SK-N-DZ (cell line): ENCODE data around the gene IL13RA1. TPM values are rescaled to one million over a fixed set of nuclear protein-coding genes. Genes with fewer than 3 reads are reported as not detected.
"Not testable (repeated sequence)": the region's sequence is repeated elsewhere in the genome, so short reads cannot be mapped to it uniquely, and the experiment has no call there.

Source experiments
- DNase-seq: peaks from one replicate; pipeline ENCODE4 v3.0.0-alpha.2; 2015; ENCODE audit warnings: low spot score
- polyA plus RNA-seq, 2 experiments: library from polyadenylated mRNA; depleted of rRNA; stranded (reverse); fragments of >200 nt; gene quantifications; 2 replicates each; pipeline ENCODE4 v1.2.3, GENCODE V29; 2014

Gene IL13RA1
- 5.8 and 6.7 TPM in 2 replicates for polyA plus RNA-seq (2014; cell fraction: cytosol; rRNA removed)
- polyA plus RNA-seq (2014; cell fraction: nucleus; rRNA removed): 1.6 and 2.4 TPM in 2 replicates

DNA sequence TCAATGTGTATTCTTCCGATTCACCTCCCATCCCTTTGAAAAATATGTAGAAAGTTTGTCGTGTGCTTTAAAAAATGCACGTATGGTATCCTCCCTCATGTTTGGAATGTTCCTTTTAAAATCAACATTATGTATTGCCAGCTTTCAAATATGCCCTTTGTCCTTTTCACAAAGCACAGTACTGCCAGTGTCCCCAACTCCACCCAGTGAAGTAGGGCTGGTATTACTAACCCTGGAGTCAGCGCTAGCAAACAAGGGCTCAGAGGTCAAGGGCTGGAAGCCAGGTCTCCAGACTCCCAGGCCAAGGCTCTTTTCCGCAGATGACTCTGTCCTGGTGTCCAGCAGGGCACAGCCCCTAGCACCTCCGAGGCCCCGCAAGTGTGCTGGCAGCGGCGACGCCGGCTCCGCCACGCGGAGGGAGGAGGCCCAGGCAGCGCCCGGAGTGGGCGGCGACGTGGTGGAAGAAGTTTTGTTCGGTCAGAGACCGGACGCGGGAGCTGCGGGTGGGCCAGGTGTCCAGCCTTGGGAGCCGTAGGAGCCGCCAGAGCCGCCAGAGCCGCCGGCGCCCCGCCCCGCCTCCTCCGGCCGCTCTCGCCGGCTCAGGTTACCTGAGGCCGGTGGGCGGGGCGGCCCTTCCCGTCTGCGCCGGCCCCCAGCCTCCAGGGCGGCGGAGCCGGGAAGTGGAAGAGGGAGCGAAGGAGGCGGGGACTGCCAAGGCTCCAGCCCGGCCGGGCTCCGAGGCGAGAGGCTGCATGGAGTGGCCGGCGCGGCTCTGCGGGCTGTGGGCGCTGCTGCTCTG lies at the start of gene IL13RA1:
Gene IL13RA1, plus strand, starts transcription at position 720 of the 799 bp plus-strand sequence. Its CDS starts 33 bp downstream, at position 753.
- DNase-seq: peak; percentile 79

DNA sequence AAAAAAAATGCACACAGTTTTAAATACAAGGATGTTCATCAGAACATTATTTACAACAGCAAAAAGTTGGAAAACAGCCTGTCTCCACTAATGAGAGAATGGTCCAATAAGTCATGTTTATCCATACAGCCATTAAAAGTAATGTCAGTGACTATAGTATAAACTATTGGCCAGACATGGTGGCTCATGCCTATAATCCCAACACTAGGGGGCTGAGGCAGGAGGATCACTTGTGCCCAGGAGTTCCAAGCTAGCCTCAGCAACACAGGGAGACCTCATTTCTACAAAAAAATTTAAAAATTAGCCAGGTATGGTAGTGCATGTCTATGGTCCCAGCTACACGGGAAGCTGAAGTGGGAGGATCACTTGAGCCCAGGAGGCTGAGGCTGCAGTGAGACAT lies 48.1 kb upstream of the IL13RA1 start:
- DNase-seq: no peak

DNA sequence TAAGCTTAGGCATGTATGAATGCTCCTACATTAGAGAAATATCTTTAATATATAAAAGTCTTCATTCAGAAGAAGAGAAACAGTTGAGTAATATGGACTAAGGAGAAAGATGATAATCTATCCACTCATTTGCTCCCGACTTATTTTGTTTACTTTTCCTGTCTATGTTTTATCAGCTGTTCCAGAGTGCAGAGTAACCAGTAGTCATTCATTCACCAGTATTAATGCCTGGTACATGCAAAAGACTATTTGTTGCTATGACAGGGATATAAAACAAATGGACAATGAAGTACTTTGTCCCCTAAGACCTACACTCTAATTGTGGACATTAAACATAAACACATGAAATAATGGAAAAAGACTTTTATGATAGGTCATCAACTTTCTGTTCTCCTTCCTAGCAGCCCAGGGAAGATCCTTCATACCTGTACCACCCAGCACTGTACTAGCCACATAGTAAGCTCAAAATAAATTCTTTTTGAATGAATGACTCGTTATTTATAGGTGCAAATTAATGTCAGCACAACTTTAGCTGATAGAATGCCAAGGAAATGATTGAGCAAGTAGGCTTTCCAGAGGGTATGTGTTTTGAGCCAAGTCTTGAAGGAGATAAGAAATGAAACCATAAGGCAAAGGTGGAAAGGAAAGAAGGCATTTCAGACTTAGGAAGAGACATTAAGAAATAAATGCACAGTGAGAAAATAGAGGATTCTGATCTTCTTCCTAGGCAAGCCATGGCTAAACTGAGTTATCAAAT lies 45.0 kb upstream of the IL13RA1 start:
- no peak for DNase-seq

DNA sequence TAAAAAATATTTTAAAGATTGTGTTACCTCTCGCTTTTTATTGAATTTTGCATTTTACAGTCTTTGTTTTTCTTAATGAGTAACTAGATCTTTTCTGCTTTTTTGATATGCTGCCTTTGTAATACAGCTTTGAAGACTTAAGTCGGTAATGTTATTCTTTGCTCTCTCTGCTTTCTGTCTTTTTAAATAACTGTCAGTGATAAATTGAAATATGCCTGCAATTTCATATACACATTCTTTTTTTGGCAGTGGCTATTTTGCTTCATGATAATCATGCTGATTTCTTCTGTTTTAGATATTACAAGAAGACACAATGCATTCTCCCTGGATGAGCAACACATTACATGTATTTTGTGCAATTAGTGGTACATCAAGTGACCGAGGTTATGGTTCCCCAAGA lies 42.0 kb upstream of the IL13RA1 start:
- DNase-seq: no peak

DNA sequence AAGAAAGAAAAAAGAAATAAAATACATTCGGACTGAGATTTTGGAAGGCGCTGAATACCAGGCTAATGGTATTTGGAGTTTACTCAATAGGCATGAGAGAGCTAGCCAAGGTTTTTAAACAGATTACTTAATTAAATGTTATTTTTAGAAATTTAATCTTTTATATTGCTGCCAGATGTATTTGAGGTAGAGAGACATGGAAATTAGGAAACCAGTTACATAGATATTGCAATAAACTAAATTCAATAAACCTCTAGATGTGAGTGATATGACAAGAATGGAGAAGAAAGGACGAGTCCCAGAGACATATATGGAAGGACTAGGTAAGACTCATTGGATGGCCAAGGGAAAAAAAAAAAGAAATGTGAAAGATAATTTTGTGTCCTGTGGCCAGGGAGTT lies 38.5 kb upstream of the IL13RA1 start:
- peak; percentile 3 for DNase-seq

DNA sequence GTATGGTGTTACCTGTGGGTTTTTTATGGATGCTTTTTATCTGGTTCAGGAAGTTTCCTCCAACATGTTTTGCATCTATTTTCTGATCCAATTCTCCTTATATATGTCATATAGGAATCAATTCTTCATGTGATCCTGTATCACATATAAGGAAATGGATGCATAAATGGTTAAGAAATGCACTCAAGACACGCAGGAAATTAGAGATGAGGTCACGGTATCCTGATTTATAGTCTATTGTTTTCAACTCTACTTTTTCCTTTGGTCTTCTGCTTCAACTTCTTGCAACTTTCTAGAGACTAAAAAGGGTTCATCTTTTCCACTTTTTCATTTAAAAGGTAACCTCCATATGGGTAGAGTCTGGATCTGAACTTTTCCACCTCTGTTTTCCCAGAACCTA lies 33.6 kb upstream of the IL13RA1 start:
- no peak for DNase-seq

DNA sequence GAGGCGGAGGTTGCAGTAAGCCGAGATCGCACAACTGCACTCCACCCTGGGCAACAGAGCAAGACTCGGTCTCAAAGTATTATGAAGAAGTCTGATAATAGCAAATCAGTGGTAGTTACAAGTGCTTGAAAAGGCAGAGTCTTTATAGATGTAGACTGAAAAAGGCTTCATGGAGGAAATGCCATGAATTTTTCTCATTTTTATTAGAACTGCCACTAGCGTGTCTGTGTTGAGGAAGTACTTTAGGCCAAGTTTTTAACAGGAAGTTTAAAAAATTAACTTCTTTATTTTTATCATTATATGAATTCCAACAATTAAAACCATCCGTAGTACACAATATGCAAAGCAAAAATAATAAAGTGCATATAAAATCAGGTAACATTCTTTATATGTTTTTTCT lies 32.8 kb upstream of the IL13RA1 start:
- DNase-seq: no peak

DNA sequence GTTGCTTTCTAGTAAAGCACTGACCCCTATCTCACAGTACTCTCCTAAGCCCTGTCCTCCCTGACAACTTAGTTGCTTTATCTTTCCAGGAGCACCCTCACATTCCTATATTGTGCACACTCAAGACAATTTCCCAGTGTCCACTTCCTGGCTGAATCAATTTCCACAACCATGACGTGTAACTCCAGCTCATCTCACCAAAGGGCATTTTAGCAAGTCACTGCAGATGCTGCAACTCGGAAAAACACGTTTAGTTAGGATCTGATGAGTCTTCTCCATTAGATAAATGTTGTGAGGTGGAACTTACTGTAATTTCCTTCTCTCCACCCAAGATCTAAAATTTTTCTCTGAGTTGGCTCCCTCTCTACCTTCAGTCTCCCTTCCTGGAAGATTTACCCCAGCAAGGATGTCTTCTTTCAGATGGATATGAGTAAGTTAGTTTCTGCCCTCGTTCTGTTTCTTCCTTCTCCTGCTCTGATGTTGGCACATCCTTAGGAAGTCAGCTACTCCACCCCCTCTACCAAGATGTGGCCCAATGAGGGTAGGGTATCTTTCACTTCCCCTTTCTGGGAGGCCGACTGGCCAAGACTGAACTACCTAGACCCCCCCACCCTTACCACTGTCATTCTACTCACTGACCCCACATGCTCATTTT lies 28.8 kb upstream of the IL13RA1 start:
- DNase-seq: no peak

DNA sequence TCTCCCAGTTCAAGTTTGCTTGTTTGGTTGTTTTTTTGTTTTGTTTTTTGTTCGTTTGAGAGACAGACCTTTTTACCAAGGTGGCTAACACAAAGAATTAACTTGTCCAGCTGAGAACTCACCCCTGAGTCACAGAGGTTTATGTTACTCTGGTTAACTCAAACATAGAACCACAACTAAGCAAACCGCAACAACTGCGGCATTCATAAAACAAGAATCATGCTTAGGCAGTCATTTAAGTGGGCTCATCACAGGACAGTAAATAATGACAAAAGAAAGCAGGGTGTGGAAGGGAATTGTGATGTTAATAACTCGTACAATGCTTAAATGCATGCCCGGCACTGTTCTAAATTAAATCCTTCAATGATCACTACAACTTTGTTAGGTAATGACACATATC lies 24.7 kb upstream of the IL13RA1 start:
- DNase-seq: no peak

DNA sequence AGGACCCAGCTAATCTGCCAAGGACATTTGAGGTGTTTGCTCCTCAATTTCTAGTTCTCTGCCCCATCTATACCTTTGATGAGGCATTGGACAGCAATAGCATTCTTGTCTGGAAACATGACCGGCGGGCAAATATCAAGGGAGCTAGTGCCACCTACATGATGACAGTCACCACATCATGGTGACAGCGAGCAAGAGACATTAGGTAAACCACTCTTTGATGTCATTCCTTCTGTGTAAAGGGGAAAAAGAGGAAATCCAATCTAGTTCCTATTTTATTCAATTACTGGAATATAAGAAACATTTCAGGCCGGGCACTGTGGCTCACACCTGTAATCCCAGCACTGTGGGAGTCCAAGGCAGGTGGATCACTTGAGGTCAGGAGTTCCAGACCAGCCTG lies 20.7 kb upstream of the IL13RA1 start:
- no peak for DNase-seq

DNA sequence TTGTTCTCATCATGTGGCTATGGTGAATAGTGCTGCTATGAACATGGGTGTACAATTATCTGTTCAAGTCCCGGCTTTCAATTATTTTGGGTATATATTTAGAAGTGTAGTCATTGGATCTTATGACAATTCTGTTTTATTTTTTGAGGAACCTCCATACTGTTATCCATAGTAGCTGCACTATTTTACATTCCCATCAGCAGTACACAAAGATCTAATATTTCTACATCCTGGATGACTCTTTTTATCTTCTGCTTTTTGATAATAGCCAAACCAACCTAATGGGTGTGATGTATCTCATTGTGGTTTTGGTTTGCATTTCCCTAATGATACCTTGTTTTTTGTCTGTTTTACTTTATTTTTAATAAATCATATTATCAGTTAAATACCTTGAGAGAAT lies 12.9 kb upstream of the IL13RA1 start:
- no peak for DNase-seq

DNA sequence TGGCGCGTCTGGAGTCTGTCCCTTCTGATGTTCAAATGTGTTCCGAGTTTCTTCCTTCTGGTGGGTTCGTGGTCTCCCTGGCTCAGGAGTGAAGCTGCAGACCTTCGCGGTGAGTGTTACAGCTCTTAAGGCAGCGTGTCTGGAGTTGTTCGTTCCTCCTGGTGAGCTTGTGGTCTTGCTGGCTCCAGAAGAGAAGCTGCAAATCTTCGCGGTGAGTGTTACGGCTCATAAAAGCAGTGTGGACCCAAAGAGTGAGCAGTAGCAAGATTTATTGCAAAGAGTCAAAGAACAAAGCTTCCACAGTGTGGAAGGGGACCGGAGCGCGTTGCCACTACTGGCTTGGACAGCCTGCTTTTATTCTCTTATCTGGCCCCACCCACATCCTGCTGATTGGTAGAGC lies 11.5 kb upstream of the IL13RA1 start:
- DNase-seq: not testable (repeated sequence)

DNA sequence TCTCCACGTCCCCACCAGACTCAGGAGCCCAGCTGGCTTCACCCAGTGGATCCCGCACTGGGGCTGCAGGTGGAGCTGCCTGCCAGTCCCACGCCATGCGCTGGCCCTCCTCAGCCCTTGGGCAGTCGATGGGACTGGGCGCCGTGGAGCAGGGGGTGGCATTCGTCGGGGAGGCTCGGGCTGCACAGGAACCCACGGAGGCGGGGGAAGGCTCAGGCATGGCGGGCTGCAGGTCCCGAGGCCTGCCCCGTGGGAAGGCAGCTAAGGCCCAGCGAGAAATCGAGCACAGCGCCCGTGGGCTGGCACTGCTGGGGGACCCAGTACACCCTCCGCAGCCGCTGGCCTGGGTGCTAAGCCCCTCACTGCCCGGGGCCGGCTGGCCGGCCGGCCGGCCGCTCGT lies 10.6 kb upstream of the IL13RA1 start:
- DNase-seq: not testable (repeated sequence)

DNA sequence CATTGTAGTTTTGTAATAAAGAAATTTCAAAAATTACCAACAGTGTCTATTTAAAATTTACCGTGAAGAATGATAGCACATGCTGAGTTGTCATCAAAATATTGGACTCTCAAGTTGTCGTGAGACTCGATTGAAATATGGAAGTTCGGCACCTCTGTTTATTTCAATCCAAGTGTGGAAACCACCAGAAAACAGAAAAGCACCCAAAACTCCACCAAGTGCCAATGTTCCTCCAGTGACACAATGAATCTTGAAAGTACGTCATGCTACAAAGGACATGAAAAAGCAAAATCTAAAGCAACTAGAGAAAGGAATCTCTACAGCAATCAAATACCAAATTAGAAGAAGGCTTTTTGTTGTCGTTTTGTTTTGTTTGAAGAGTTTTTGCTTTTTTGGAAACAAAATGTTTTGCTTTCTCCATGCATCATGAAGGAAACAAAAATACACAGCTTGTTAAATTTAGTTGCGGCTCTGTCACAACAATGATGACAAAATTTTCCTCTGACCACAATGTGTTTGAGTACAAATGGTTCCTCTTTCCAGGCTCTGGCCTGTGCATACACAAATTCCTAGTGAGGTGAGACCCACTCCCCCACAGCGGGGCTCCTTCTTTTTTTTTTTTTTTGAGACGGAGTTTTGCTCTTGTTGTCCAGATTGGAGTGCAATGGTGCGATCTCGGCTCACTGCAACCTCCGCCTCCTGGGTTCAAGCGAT lies 9.6 kb upstream of the IL13RA1 start:
- DNase-seq: no peak

DNA sequence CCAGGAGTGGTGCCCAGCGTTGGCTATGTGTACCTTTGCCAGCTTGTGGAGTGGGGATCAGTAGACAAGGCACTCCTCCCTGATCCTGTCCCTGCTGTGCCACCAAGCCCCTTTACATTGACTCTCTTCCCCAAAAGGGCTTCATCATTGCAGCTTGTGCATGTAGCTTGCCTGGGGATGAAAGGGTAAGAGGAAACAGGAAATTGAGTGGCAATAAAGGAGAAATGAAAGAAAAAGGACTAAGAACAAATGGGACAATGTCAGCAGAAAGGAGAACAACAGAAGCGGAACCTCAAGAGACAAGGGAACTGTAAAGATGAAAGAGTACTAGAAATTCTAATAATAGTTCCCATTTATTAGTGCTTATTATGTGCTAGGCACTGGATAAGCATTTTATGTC lies 8.7 kb upstream of the IL13RA1 start:
- DNase-seq: no peak

DNA sequence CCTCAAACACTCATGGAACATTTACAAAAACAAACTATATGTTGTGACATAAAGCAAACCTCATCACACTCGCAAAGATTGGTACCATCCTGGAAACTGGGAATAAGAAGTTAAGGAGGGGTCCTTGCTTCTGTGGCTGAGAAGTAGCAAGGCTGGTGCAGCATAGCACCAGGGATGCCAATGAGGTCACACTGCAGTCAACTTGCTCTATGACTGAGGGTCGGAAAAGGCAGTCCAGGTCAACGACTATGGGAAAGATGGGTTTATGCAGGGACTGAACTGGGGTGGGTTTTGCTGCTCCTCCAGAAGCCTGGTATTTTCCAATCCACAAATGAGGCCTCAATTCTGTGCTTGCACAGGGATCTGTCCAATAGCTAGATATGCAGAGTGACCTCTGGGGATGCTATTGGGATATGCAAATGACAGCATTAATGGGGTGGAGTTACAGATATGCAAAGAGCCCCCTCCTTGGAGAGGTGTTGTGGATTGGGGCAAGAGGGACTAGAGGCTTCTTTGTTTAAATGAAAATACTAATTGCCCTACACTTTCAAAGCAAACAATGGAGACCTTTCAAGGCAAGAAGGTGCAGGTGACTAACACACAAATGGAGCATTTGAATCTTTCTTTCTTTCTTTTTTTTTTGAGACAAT lies 7.2 kb upstream of the IL13RA1 start:
- no peak for DNase-seq

DNA sequence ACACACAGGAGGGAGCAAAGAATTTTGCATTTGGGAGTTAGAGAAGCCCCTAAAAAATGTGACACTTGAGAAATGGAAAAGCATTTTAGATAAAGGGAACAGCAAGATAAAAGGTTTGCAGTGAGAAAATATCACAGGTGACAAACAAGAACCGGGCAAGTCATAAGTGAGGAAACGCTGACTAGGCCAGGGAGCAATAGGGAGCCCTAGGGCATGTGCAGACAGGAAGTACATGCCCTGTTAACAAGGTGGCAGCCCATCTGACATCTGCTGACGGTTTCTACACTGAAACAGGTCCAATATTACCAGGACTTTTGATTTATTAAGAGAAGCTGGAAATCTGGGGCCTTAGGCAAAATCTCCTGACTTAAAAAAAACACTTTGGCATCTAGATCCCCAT lies 4.0 kb upstream of the IL13RA1 start:
- DNase-seq: no peak

DNA sequence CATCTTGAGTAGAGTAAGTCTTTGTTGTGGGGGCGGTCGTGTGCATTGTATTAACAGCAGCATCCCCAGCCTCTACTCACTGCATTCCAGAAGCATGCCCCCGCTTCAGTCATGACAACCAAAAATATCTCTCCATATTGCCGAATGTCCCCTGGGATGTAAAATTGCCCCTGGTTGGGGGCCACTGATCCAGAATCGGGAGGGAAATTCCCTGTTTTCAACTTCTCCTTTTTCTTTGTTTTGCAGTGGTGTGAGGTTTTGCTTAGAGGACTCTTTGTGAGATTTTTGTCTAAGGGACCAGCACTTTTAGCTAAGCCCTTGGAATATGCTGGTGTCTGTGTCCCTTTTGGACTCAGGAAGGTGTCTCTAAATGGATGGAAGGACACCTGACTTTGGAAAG lies 3.0 kb upstream of the IL13RA1 start:
- DNase-seq: no peak

DNA sequence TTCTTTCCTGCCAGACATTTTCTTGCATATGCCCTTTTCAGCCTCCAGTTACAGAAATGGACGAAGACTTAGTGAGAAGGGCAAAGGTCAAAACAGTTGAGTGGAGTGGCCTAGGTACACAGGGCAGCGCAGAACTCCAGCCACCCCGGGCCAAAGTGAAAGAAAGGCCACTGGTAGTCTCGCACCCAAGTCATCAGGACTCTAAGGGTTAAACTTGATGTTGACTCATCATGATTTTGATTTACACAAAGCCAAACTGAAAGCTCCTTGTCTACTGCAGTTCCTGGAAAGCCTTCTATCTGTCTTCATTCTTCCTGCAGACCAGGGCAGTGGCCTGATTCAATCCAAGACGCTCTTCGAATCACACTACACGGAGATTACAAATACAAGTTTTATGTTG lies 2.6 kb upstream of the IL13RA1 start:
- no peak for DNase-seq

DNA sequence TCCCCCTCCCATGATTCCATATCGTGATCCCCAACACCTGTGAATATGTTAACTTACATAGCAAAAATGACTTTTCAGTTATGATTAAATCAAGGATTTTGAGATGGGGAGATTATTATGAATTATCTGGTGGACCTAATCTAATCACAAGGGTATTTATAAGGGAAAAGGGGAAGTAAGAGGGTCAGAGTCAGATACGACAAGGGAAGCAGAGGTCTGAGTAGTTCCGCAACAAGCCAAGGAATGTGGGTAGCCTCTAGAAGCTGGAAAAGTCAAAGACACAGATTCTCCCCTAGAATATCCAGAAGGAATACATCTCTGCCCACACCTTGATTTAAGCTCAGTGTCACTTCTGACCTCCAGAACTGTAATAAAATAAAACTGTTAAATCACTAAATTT lies 1.0 kb upstream of the IL13RA1 start:
- DNase-seq: no peak

DNA sequence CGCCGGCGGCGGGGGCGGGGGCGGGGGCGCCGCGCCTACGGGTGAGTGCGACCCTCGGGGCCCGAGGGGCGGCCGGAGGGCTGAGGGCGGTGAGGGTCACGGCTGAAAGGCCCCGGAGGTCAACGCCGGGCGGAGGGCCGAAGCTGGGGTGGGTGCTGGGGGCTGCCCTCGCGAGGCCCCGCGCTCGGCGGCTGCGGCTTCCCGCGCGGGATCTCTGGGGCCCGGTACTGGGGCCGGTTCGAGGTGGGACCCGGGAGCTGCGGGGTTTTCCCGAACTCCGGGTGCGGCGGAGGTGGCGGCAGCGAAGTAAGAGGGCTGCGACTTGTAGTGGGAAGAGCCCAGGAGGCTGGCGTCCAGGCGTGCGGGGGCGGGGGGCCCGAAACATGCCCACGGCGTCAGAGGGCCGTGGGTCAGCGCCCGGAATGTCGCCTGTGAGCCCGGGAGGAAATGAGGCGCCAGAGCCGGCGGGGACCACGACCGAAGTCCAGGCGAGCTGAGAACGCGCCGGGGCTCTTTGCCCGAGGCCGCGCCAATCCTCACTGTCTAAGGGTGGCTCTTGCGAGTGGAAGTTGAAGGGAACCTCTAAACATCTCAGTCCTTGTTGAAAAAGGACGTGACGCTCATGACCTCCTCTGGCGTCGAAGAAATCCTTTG lies 407 bp downstream of the IL13RA1 start:
- DNase-seq: no peak
